HFFc6 (cell line): ENCODE measurements around the gene CD82. TPM values are rescaled to one million over a fixed set of nuclear protein-coding genes. Genes with fewer than 3 reads are reported as not detected.

Source experiments
- DNase-seq: peaks from one replicate; pipeline ENCODE4 v3.0.0-alpha.2; 2018
- H3K27ac Mint-ChIP-seq: 2 replicates; pipeline ENCODE4 v1.8.0; 2020; ENCODE audit warnings: mild to moderate bottlenecking, mixed read lengths
- H3K27me3 Mint-ChIP-seq: 2 replicates; pipeline ENCODE4 v1.8.0; 2021; ENCODE audit warnings: mild to moderate bottlenecking, moderate library complexity, mixed read lengths; ENCODE audit not compliant: insufficient read depth
- H3K36me3 Mint-ChIP-seq: 2 replicates; pipeline ENCODE4 v1.8.0; 2021; ENCODE audit warnings: low read depth, mixed read lengths
- H3K4me1 Mint-ChIP-seq: 2 replicates; pipeline ENCODE4 v1.8.0; 2020; ENCODE audit warnings: low read depth, mixed read lengths
- H3K4me3 Mint-ChIP-seq: 2 replicates; pipeline ENCODE4 v1.8.0; 2020; ENCODE audit warnings: mild to moderate bottlenecking, moderate library complexity, mixed read lengths
- H3K9me3 Mint-ChIP-seq: 2 replicates; pipeline ENCODE4 v1.8.0; 2020; ENCODE audit warnings: mild to moderate bottlenecking, mixed read lengths
- CTCF ChIP-seq: fragments of 200-600 bp; sonication (generic); IDR thresholded peaks from 2 replicates; pipeline ENCODE4 v1.5.0; 2021; ENCODE audit warnings: antibody characterized with exemption, mild to moderate bottlenecking
- total RNA-seq, 6 experiments: library from RNA; stranded (reverse); fragmentation: NEBNext Ultra II Directional; extraction: Animal tissue kit (Norgen Biotek cat#: 25700); gene quantifications; 2 replicates in 1 of 6; 3 replicates in 5 of 6; pipeline ENCODE4 v1.2.3, GENCODE V29; 2021

The CD82 gene
- total RNA-seq, 6 experiments from 2014 or later: 17.3 to 31.7 (median 20.7) TPM

GRCh38 chr11:44625759-44626523, 60.5 kb downstream of the CD82 start:
- Mint-ChIP-seq H3K9me3 (no peaks in the 10 kb centered on the region; the same call in 1 of the 2 replicates), H3K4me1 (0 out of 2 replicates have a peak, but pooled peaks cover 5% of the 10 kb centered on the region), H3K27me3 (peaks cover 33% of the 10 kb centered on the region), H3K27ac (no peak overlapping the region), H3K4me3 (no peak overlapping the region), H3K36me3 (no peaks in the 10 kb centered on the region)
- DNase-seq: no peak
- TF ChIP-seq CTCF: no peak

- Mint-ChIP-seq H3K9me3 (no peaks in the 10 kb centered on the region; the same call in 1 of the 2 replicates), H3K4me1 (no peaks in the 10 kb centered on the region)
Observed at GRCh38 chr11:44626645-44627044, 61.2 kb downstream of the CD82 start.

GRCh38 chr11:44627165-44627789, 61.8 kb downstream of the CD82 start:
- DNase-seq: no peak
- H3K4me3 Mint-ChIP-seq: no peak overlapping the region
- H3K36me3 Mint-ChIP-seq: no peaks in the 10 kb centered on the region
- no peaks in the 10 kb centered on the region; the same call in 1 of the 2 replicates for H3K9me3 Mint-ChIP-seq
- H3K4me1 Mint-ChIP-seq: no peaks in the 10 kb centered on the region
- TF ChIP-seq CTCF: no peak
- peaks cover 38% of the 10 kb centered on the region for H3K27me3 Mint-ChIP-seq
- no peak overlapping the region for H3K27ac Mint-ChIP-seq

More at GRCh38 chr11:44626645-44627044, 61.2 kb downstream of the CD82 start:
- Mint-ChIP-seq H3K4me3 (no peak overlapping the region), H3K27me3 (peaks cover 35% of the 10 kb centered on the region), H3K36me3 (no peaks in the 10 kb centered on the region), H3K27ac (no peak overlapping the region)
- no peak for TF ChIP-seq CTCF
- no peak for DNase-seq

GRCh38 chr11:44627911-44628729, 62.7 kb downstream of the CD82 start:
- no peaks in the 10 kb centered on the region; the same call in 1 of the 2 replicates for H3K9me3 Mint-ChIP-seq
- no peak overlapping the region for H3K27ac Mint-ChIP-seq
- peak; percentile 3 for DNase-seq
- no peak for TF ChIP-seq CTCF
- peaks cover 38% of the 10 kb centered on the region for H3K27me3 Mint-ChIP-seq
- no peak overlapping the region for H3K4me3 Mint-ChIP-seq
- H3K4me1 Mint-ChIP-seq: no peaks in the 10 kb centered on the region
- no peaks in the 10 kb centered on the region for H3K36me3 Mint-ChIP-seq
